CD4-positive, alpha-beta T cell treated with Interleukin-17A for 4 hours (primary cell): ENCODE data around the gene STK33.

ENCODE experiments used
- DNase-seq: peaks from one replicate; pipeline ENCODE4 v3.0.0-alpha.2; 2020; ENCODE audit warnings: mixed read lengths

Gene STK33

DNA sequence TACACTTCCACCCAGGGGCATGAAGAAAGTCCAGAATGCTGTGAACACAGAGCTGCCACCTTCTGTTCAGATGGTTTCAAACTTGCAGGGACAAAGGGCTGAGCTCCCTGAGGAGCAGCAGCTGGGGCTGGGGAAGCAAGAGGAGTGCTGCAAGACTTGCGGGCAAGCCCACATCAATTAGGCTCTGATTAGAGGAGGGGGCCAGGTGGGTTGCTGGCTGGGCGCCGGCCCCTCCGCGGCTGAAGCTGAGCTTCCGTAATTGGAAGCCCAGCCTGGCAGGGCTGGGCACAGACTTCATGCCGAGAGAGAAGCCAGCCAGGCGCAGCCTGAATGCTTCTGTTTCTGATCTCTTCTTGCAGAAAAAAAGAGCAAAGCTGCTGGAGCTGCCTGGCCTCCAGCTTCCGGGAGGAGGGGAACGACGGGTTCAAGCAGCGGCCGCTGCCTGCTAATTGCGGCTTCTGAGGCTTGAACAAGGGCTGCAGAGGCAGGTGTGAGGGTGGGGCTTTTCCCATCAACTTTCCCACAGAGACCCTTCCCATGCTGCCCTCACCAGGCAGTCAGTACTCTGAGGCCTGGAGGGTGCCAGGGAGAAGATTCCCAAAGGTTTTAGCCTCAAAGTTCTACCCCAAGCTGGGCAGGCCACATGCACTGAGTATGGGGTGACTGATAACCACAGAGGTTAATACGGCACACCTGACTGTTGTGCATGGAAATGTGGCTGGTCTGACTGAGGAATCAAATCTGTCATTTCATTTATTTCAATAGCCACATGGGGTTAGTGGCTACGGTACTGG lies 239.2 kb downstream of the STK33 start:
- no peak for DNase-seq

DNA sequence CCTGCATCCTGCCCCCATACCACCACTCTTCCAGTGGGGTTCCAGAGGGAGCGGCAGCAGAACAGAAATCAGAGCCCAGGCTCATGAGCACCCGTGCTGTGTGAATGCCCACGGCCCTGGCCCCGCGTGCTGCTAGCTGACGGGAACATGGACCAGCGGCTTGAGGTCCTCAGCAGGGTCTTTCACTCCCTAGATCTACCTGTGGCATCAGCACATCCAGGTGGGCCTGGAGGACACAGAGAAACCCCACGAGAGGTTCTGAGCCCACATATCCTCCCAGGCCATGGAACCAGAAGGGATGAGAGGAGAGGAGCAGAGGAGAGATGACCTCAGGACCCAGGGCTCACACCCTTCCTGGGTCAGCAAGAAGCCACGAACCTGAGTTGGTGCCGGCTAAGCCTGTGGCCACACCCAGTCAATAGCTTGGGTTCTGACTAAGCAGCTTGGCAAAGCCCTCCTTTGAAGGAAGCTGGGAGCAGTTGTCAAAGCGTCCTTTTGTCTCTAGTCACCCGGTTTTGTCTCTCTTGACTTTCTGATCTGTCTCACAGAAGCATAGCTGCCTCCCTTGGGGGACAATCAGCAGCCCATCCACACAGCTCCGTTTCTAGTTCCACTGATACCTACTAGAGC lies 241.0 kb downstream of the STK33 start:
- no peak for DNase-seq

DNA sequence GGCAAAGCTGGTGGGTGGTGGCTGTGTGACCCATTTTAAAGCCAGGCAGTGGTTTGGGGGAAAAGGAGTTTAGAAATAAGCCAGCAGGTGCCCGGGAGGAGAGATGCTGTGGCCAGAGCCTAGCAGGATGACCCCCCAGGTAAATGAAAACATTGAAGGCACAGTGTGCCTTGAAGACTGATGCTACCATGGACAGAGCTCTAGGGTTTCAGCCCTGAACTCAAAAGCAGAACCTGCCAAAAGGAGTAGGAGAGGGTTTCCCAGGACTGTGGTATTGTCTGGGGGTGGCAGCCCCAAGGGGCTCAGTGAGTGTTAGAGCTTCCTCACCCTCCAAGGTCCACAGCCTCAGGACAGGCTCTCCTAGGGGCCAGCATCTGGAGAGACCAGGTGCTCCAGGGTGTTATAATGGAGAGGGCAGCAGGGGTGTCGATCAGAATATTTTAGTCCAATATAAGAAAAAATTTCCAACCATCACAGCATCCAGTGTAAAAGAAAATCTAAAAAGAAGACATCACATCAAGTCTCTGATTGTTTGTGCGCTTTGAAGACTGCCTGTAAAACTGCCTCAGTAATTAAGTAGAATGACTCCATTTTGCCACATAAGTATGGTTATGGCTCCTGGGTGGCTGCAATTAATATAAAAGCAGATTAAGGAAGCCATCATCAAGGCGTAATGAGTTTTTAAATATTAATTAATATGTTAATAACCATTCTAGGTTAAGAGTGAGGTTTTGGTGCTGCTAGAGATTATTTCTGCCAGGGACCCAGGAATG lies 241.7 kb downstream of the STK33 start:
- DNase-seq: no peak

DNA sequence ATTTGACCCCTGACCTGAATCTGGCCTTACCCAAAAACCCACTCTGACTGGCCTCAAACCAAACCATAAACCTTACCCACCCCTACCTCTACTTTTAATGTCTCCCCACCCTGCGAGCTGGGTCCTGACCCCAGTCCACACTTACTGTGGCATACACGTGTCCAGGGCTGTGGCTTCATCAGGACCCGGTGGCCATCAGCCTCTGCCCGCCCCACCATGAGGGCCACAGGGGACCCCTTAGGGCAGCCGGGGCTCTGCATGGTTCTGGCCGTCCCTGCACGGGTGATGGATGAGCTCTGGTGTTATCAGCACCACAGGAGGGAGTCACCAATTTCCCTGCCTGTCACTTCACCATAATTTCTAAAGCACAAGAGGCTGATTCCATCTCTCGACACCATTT lies 242.8 kb downstream of the STK33 start:
- no peak for DNase-seq

DNA sequence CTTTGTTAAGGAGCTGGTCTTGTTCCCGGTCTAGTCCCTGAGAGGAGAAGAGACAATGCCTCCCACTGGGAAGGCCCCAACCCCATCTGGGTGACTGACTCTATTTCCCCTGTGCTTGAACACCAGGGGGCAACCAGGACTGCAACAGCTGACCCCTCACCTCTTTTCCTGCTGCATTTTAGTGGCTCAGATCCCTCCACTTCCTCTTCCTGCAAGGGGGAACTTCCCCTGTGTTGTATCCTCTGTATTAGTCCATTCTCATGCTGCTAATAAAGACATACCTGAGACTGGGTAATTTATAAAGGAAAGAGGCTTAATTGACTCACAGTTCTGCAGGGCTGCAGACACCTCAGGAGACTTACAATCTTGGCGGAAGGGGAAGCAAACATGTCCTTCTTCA lies 246.1 kb downstream of the STK33 start:
- no peak for DNase-seq

DNA sequence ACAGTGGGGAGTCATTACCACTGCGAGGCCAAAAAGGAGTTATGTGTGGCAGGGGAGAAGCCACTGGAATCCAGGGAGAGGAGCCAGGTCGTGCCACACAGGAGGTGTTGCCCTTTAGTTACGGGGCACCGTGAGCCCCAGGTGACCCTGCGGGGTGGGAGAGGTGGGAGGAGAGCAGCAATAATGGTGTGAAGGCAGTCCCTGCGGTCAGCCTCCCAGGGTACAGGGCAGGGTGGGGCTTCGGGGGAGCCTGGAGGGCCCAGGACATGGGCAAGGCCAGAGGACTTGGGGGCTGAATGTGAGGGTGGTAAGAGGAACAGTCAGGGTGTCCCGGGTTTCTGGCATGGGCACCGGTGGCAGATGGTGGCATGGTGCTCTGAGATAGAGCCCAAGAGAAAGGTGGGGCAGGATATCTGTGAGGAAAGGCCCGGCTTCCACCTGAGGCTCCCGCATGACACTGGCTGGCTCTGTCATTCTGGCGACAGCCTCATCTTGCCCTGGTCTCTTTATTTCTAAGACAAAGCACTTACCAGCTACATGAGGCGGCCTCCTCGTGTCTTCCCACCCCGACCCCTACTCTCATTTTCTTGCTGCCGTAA lies 247.8 kb downstream of the STK33 start:
- DNase-seq: no peak

DNA sequence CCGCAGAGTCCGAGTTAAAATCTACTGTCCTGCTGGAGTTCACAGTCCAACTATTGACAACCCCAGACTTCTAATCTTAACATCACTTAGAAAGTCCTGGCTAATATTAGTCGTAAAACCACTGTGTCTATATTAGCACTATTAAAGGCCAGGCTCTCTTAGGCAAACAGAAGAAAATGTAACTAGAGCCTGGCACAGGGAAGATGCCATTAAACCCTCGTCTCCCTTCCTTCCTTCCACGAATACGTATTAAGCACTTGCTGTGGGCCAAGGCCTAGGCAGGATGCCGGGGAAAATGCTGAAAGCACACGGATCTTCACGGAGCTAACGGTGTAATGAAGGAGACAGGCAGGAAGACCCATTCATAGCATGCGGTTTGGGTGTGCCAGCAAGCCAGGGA lies 248.8 kb downstream of the STK33 start:
- no peak for DNase-seq

DNA sequence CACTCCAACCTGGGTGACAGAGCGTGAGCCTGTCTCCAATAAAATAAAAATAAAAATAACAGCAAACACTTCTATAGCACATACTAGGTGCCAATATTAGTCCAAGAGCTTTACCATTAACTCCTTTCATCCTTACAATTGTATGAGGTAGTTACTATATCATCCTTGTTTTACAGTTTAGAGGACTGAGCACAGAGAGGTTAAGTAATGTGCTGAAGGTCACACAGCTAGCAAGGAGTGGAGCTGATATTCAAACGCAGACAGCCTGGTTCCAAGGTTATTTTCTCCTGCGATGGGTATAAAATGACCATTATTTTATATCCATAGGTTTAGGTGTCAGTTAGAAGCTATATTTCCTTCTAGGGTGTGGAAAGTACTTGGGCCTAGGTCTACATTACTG lies 249.7 kb downstream of the STK33 start:
- DNase-seq: no peak

DNA sequence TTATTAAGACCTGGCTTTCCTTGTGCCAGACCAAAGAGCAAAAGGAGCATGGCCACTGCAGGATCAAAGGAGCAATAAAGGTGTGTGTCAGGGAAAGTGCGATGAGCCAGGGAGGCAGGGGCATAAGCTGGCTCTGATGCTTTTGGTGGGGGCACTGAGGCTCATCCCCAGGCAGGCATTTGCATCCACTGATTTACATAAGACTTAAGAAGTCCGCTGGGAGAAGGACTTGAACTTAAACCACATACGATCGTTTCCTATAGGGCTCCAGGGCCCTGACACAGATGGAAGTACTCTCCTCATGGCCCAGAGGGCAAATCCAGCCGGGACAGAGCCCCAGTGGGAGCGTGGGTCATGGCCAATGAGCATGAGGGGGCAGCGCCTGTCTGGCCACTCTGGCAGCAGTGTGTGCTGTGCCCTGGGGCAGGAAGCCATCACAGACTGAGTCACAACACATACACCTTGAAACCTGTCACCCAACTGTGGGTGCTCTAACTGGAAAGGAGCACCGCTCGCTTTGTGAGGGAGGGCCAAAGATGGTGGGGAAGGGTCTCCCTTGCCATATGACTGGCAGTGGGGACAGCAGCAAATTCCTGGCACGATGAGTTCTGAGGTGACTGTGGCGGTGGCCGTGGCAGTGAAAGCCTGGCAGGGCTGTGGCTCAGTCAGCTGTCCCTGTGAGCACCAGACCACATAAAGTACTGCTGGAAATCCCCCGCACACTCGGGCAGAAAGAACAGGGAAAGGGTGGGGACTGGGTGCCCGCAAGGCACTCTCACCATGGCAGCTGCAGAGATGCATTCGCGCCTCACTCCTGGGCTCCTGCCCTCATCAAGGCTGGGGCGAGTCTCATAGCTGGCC lies 251.0 kb downstream of the STK33 start:
- DNase-seq: no peak

DNA sequence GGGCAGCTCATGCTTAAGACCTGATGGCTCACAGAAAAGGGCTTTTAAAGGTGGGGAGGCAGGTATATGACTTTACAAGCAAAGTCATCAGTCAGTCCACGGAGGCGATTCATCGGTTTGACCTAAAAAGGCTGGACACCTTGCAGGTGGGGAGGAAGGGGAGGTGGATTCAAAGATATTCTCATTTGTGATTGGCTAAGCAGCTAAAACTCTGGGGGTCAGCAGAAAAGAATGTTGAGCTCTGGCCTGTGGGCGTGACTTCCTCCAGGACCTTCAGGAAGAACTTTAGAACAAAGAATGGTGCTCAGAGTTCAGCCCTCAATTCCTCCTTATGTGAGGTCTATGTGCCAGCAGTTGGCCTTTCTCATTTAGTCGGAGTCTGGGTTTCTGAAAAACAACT lies 252.0 kb downstream of the STK33 start:
- no peak for DNase-seq
